HepG2 (cell line): ENCODE data around the gene AZI2. TPM values are rescaled to one million over a fixed set of nuclear protein-coding genes. Genes with fewer than 3 reads are reported as not detected.

Experiments used
- ARID3A ChIP-seq: IDR thresholded peaks from 2 replicates; pipeline ENCODE4 v1.6.1; 2012; ENCODE audit warnings: low read depth, low read length, improper control_type of control experiment
- BHLHE40 ChIP-seq: IDR thresholded peaks from 2 replicates; pipeline ENCODE4 v1.6.1; 2011; ENCODE audit warnings: low read length, improper control_type of control experiment
- CCDC6 ChIP-seq: sonication (generic); formaldehyde crosslinking; IDR thresholded peaks from 2 replicates; pipeline ENCODE4 v1.8.1; 2022; ENCODE audit warnings: mild to moderate bottlenecking, missing genetic modification reagents, moderate library complexity
- ELF4 ChIP-seq: sonication (generic); formaldehyde crosslinking; IDR thresholded peaks from 2 replicates; pipeline ENCODE4 v1.5.0; 2020; ENCODE audit warnings: missing genetic modification reagents, mild to moderate bottlenecking, moderate library complexity, borderline replicate concordance
- HDAC1 ChIP-seq: sonication (generic); formaldehyde crosslinking; IDR thresholded peaks from 2 replicates; pipeline ENCODE4 v1.5.1; 2020; ENCODE audit warnings: mild to moderate bottlenecking, missing genetic modification reagents
- MNT ChIP-seq: fragments of 450-650 bp; IDR thresholded peaks from 2 replicates; pipeline ENCODE4 v1.6.1; 2016
- MXD4 ChIP-seq: IDR thresholded peaks from 2 replicates; pipeline ENCODE4 v1.6.1; 2016; ENCODE audit warnings: mild to moderate bottlenecking, missing biosample characterization, missing genetic modification reagents
- RXRA ChIP-seq: sonication (generic); formaldehyde crosslinking; IDR thresholded peaks from 2 replicates; pipeline ENCODE4 v1.5.1; 2020; ENCODE audit warnings: missing genetic modification reagents
- SP140L ChIP-seq: sonication (generic); formaldehyde crosslinking; IDR thresholded peaks from 2 replicates; pipeline ENCODE4 v1.4.0; 2020; ENCODE audit warnings: missing genetic modification reagents, borderline replicate concordance
- TFE3 ChIP-seq: IDR thresholded peaks from 2 replicates; pipeline ENCODE4 v1.6.1; 2016
- ZFP36L2 ChIP-seq: sonication (generic); formaldehyde crosslinking; IDR thresholded peaks from 2 replicates; pipeline ENCODE4 v1.4.0; 2020; ENCODE audit warnings: missing genetic modification reagents
- ZNF136 ChIP-seq: sonication (generic); formaldehyde crosslinking; IDR thresholded peaks from 2 replicates; pipeline ENCODE4 v1.8.1; 2022; ENCODE audit warnings: low read depth, mild to moderate bottlenecking, moderate library complexity, missing genetic modification reagents
- ZNF367 ChIP-seq: sonication (generic); formaldehyde crosslinking; IDR thresholded peaks from 2 replicates; pipeline ENCODE4 v1.4.0; 2020; ENCODE audit warnings: missing genetic modification reagents, borderline replicate concordance
- ZNF382 ChIP-seq: sonication (generic); formaldehyde crosslinking; IDR thresholded peaks from 2 replicates; pipeline ENCODE4 v1.5.0; 2020; ENCODE audit warnings: missing genetic modification reagents, mild to moderate bottlenecking, borderline replicate concordance
- ZNF496 ChIP-seq: sonication (generic); formaldehyde crosslinking; IDR thresholded peaks from 2 replicates; pipeline ENCODE4 v1.8.1; 2023; ENCODE audit warnings: mild to moderate bottlenecking, moderate library complexity, missing genetic modification reagents; ENCODE audit not compliant: insufficient replicate concordance
- ZNF580 ChIP-seq: IDR thresholded peaks from 2 replicates; pipeline ENCODE4 v1.6.1; 2016; ENCODE audit warnings: low read depth, borderline replicate concordance
- ZNF674 ChIP-seq: sonication (generic); formaldehyde crosslinking; IDR thresholded peaks from 2 replicates; pipeline ENCODE4 v1.5.0; 2020; ENCODE audit warnings: low read depth, mild to moderate bottlenecking, missing genetic modification reagents
- ZNF737 ChIP-seq: sonication (generic); formaldehyde crosslinking; IDR thresholded peaks from 2 replicates; pipeline ENCODE4 v1.5.0; 2020; ENCODE audit warnings: missing genetic modification reagents, mild to moderate bottlenecking, borderline replicate concordance
- ZNF747 ChIP-seq: sonication (generic); formaldehyde crosslinking; IDR thresholded peaks from 2 replicates; pipeline ENCODE4 v1.8.1; 2023; ENCODE audit warnings: missing genetic modification reagents, mild to moderate bottlenecking, borderline replicate concordance
- ZNF770 ChIP-seq: sonication (generic); formaldehyde crosslinking; IDR thresholded peaks from 2 replicates; pipeline ENCODE4 v1.5.0; 2020; ENCODE audit warnings: mild to moderate bottlenecking, missing genetic modification reagents
- polyA plus RNA-seq, 8 experiments: library from polyadenylated mRNA; depleted of rRNA in 3 of 8; stranded (reverse) in 7 of 8; unstranded in 1 of 8; fragments of >200 nt; fragmentation: Illumina TruSeq in 4 of 8; extraction: Trizol in 4 of 8; gene quantifications; 2 replicates each; pipeline versions ENCODE4 v1.2.1 to v1.2.3, GENCODE V29; 2011 to 2016; ENCODE audit warnings: low read depth in 4 of 8, missing spikeins in 1 of 8, mixed read lengths in 1 of 8; ENCODE audit not compliant: insufficient read depth in 1 of 8
- total RNA-seq, 5 experiments: library from RNA; depleted of rRNA; stranded (reverse); fragments of >200 nt; fragmentation: Illumina TruSeq; extraction: Trizol; gene quantifications; 2 replicates each; pipeline ENCODE4 v1.2.3, GENCODE V29; 2016; ENCODE audit warnings: low read depth in 1 of 5

AZI2 gene
- total and polyA plus RNA-seq, 2 of the 13 experiments (the other 11 are each of a cell fraction or from before 2014, with no cell fraction given), result 43.7 to 49.8 TPM

GRCh38 chr3:28348629-28349468, at the start of gene AZI2, which contains the start of gene ZCWPW2 (continued):
- TF ChIP-seq MXD4 (CRISPR knock-in tag), result 0 out of 2 replicates have a peak, but pooled peaks have one; percentile 17
- peak; percentile 75 for TF ChIP-seq ZNF580 (CRISPR knock-in tag)
- peak; percentile 83 for TF ChIP-seq RXRA (CRISPR knock-in tag)
- no peak for TF ChIP-seq ZNF382
- TF ChIP-seq ZFP36L2 (CRISPR knock-in tag), result 0 out of 2 replicates have a peak, but pooled peaks have one; percentile 12
- TF ChIP-seq ARID3A, result 0 out of 2 replicates have a peak, but pooled peaks have one; percentile 6
- TF ChIP-seq ZNF136 (CRISPR knock-in tag), result peak; percentile 72
- TF ChIP-seq ELF4 (CRISPR knock-in tag), result peak; percentile 91; the same call in 1 of the 2 replicates
- no peak for TF ChIP-seq SP140L (CRISPR knock-in tag)
- TF ChIP-seq ZNF737 (CRISPR knock-in tag), result peak; percentile 87; the same call in 1 of the 2 replicates
- no peak for TF ChIP-seq ZNF496 (CRISPR knock-in tag)
- peak; percentile 63; the same call in 1 of the 2 replicates for TF ChIP-seq CCDC6 (CRISPR knock-in tag)
- no peak for TF ChIP-seq BHLHE40
- TF ChIP-seq ZNF770, result peak; percentile 47
- TF ChIP-seq HDAC1 (CRISPR knock-in tag), result peak; percentile 66; the same call in 1 of the 2 replicates
- TF ChIP-seq ZNF747 (CRISPR knock-in tag), result peak; percentile 97
- TF ChIP-seq ZNF674 (CRISPR knock-in tag), result peak; percentile 49; the same call in 1 of the 2 replicates
- TF ChIP-seq TFE3 (CRISPR knock-in tag), result no peak
- TF ChIP-seq ZNF367 (CRISPR knock-in tag), result 0 out of 2 replicates have a peak, but pooled peaks have one; percentile 71
- TF ChIP-seq MNT, result 0 out of 2 replicates have a peak, but pooled peaks have one; percentile 2
